Astrocyte of the cerebellum (primary cell): Measurements from ENCODE around the gene ACER2.

Experiments
- DNase-seq: peaks from one replicate; pipeline ENCODE4 v3.0.0-alpha.2; 2011; ENCODE audit warnings: low read depth
- H3K4me3 ChIP-seq: 2 replicates; pipeline ENCODE4 v1.5.1; 2011; ENCODE audit warnings: mild to moderate bottlenecking, low read depth, low read length, moderate library complexity
- in situ Hi-C: cut with HindIII; loops from 2 replicates; pipeline ENCODE4 v1.10.0; 2017; ENCODE audit warnings: low sequenced_read_pairs
- TF ChIP-seq, protein P1 (sequence below): IDR thresholded peaks from 2 replicates; pipeline ENCODE4 v1.5.1; 2012; ENCODE audit warnings: low read length, low read depth, moderate library complexity, mild to moderate bottlenecking; ENCODE audit errors: missing control alignments

Gene ACER2

GRCh38 chr9:19445452-19445851, 36.6 kb downstream of the ACER2 start:
- TF ChIP-seq, protein P1, sequence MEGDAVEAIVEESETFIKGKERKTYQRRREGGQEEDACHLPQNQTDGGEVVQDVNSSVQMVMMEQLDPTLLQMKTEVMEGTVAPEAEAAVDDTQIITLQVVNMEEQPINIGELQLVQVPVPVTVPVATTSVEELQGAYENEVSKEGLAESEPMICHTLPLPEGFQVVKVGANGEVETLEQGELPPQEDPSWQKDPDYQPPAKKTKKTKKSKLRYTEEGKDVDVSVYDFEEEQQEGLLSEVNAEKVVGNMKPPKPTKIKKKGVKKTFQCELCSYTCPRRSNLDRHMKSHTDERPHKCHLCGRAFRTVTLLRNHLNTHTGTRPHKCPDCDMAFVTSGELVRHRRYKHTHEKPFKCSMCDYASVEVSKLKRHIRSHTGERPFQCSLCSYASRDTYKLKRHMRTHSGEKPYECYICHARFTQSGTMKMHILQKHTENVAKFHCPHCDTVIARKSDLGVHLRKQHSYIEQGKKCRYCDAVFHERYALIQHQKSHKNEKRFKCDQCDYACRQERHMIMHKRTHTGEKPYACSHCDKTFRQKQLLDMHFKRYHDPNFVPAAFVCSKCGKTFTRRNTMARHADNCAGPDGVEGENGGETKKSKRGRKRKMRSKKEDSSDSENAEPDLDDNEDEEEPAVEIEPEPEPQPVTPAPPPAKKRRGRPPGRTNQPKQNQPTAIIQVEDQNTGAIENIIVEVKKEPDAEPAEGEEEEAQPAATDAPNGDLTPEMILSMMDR = no peak
- in situ Hi-C loops = no loop called here
- H3K4me3 ChIP-seq = no peak overlapping the region
- no peak for DNase-seq

DNA sequence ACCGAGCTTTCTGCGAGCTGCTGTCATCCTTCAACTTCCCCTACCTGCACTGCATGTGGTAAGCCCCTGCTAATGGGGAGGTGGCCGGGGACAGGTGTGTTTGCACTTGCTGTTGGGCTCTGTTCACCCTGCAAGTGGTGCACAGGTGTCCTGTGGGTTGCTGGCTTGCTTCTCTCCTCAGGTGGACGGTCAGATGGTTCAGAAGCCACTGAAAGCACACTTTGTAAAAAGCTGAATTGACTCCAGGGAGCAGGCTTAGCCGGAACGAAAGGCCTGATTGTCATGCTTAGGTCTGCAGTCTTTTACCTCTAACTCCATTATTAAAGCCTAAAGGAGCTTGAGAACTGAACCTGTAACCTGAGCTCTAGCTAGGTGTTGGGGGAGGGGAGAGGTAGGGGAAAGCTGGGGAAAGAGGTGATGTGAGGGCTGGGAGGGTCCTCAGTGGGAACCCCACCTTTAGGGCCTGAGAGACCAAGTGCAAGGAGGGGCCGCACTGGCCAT, 37.6 kb downstream of the ACER2 start:
- in situ Hi-C loops = no loop called here
- H3K4me3 ChIP-seq = no peak overlapping the region
- no peak for DNase-seq
- TF ChIP-seq, protein P1 = no peak

DNA sequence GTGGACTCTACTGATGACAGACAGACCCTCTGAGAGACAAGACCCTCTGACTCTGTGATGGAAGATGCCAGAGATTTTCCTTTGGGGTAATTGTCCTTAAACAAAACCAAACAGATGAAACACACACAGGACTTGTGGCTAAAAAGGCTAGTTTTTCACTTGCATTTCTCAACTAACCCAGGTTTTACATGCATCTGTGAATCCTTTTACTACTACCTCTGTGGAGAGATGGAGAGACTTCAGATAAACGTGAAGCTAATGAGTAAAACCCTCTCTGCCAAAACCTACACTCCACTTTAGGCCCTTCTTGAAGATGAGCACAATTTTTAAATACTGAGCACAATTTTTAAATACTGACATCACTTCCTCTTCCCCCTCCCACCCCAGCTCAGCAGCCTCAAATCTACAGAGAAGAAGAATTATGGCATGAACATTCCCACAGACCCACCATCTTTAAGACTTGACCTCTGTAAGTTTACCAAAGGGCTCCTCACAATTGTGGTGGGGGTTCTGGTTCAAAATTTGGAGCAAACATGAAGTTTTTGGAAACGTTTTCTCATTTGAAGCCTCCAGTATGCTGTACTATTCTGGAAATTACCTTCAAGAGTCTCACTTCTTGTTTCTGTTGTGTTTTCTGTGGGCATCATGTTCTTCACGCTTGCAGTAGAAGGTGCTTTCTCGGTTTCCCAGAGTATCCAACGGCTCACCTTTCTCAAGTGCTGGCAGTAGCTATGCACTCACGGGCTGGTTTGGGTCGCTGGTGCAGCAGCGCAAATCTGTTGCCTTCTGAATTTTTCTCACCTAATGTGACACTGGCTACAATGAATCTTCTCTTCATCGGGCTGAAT, 42.7 kb downstream of the ACER2 start:
- in situ Hi-C loops = no loop called here
- no peak for DNase-seq
- TF ChIP-seq, protein P1 = no peak

GRCh38 chr9:19456426-19456825, 47.6 kb downstream of the ACER2 start:
- no peak for DNase-seq
- in situ Hi-C loops = no loop called here
- no peak overlapping the region for H3K4me3 ChIP-seq
- TF ChIP-seq, protein P1 = no peak

More for the DNA sequence above, 42.7 kb downstream of the ACER2 start:
- H3K4me3 ChIP-seq = no peak overlapping the region

DNA sequence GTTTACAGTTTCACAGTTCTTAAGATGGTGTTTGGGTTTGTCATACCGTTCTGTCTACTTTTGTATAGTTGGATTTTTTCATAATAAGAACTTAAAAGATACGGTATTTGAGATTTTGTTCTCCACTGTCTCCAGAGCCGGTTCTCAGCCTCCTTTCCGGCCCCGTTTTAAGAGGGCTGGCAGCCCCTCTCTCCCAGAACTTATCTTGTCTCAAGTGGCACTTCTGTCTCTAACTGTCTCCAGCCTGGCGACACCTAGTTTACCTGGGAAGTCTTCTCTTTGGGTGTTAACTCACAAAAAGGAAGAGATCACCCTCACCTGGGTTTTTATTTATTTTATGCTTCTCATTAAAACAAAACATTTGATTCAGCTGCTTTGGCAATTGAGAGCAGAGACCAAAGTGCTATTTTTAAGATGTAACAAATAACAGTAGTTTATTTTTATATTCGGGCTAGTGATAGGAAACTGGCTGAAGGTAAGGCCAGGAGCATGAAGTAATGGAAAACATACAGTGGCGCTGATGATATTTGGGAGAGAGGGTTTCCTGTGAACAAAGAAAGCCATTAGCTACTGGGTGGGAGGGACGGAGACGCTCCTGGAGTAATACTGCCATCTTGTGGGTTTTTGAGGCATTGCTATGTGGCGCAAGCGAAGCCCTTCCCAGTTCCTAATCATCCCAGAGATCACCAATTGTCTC, 48.3 kb downstream of the ACER2 start:
- H3K4me3 ChIP-seq = peak overlapping the region; percentile 13
- TF ChIP-seq, protein P1 = peak; percentile 93
- peak; percentile 61 for DNase-seq
- in situ Hi-C loops = no loop called here

DNA sequence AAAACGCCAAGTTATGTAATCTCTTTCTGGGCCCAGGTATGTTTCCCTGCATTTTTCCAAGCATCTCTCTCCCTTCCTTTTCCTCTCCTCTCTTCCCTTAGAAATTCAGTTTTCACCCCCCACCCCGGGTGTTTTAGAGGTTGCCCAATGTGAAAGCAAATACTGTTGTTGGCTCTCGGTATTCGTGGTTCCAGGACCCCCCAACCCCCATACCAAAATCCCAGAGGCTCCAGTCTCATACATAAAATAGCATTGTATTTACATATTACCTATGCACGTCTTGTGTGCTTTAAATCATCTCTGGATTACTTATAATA, 48.8 kb downstream of the ACER2 start:
- no peak for DNase-seq
- peak overlapping the region; percentile 13 for H3K4me3 ChIP-seq
- in situ Hi-C loops = no loop called here
- TF ChIP-seq, protein P1 = no peak
